Activated CD8-positive, alpha-beta memory T cell treated with anti-CD3 and anti-CD28 coated beads, Interleukin-2, amount 50 U/mL, for 1 hour (primary cell): ENCODE measurements around the gene PCCA.
"Not testable (repeated sequence)": the region's sequence is repeated elsewhere in the genome, so short reads cannot be mapped to it uniquely, and the experiment has no call there.

Experiments used
- DNase-seq: peaks from one replicate; pipeline ENCODE4 v3.0.0-alpha.2; 2020; ENCODE audit errors: extremely low read depth

PCCA gene

DNA sequence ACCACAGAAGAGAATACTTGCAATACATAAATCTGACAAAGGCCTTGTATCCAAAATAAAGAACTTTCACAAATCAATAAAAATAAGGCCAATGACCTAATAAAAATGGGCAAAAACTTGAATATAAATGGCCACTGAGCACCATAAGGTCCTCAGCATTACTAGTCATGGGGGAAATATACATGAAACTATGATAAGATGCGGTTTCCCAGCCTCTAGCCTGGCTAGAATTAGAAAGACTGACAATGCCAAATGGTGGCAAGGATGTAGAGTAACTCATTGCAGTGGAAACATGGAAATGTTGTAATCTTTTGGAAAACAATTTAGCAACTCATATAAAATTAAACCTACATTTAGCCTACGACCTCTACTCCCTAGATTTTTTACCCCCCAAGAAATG, 272.6 kb downstream of the PCCA start:
- DNase-seq = no peak

DNA sequence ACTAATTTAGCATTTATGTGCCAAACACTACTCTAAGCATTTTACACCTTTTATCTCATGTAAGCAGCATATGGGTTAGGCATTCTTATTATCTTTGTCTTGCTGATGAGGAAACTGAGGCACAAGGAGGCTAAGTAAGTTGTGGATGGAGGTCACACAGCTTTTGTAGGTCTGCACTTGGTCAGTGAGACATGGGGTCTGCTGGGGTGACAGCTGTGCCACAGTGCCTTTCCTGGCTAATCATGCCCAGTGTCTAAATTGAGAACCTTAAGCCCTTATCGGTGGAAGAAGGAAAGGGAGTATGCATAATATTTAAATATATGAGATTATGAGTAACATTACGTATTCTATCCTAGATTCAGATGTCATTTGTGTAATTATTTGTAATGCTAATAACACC, 273.5 kb downstream of the PCCA start:
- DNase-seq = no peak

DNA sequence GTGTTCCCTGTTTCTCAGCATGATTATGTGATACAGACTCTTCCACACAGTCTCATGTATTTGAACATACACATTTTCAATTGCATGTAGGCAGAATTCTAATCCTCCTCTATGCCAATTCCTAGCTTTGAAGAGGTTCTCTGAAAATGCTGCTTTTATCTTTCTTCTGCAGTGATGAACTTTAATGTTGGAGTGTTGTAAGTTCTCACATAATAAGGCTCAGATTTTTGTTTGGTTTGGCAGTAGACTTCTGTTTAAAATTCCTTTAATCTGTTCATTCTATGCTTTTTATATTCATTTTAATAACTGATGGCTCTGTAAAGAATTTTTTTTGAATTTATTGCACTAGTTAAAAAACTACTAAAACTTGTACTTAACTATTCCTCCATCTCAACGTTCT, 273.9 kb downstream of the PCCA start:
- DNase-seq = no peak

DNA sequence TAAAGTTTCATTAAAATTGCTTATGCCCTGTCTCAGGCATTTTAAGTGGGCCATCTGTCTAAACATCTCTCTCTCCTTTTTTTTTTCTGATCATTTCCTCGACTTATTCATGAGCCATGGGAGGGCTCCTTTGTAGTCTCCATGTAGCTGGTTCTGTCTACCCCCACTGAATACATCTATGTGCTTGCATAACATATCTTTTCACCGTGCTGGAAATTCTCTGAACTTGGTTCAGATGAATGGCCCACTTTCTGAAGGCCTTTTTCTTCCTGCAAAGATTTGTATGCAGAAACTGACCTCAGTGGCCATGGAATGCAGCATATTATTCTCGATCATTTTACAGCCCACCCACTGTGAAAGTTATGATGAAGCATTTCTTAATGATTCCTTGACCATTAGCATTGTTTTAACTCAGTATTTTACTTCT, 274.4 kb downstream of the PCCA start:
- DNase-seq = no peak

DNA sequence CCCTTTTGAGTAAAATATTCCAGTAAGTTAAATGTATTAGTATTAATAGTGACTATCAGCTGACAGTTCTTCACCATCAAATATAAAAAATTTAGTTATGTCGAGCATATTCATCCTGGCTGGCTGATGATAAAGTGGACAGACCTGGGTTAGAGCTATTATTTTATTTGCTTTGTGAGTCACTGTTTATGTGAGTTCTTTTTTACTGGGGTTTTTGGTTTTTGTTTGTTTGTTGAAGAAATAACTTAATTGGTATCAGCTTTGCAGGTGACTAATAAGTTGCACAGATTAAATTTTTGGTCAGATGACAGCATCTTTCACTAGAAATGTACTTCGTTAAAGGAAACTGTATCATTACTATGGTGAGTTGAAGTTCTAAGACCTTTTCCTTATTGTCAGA, 275.0 kb downstream of the PCCA start:
- DNase-seq = no peak

DNA sequence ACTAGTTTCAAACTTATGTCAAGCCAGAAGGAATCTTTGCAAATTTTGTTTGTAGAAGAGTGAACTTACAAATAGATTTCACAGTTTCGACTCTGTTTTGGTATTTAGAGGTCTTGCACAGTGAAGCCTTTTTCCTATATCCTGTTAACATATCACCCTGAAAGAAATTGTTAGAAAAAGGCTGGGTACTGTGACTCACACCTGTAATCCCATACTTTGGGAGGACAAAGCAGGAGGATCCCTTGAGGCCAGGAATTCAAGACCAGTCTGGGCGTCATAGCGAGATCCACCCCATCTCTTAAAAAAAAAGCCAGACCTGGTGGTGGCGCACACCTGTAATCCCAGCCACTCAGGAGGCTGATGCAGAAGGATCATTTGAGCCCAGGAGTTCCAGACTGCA, 275.7 kb downstream of the PCCA start:
- DNase-seq = no peak

DNA sequence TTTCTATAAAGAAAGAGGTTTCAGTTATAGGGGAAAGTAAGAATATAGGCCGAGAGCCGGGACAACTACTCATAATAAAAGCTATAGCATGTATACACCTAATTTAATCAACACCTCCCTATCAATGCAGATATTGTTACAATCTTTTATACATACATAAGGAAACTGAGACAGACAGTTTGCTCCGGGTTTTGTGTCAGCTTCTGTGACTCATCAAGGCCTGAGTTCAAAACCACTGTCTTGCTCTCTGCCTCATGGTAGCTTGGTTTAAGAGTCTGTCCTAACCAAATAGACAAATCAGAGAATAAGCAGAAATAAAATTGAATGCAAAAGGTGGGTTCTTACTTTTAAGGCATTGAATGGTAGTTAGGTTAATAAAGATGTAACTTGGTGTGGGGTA, 276.8 kb downstream of the PCCA start:
- DNase-seq = no peak

DNA sequence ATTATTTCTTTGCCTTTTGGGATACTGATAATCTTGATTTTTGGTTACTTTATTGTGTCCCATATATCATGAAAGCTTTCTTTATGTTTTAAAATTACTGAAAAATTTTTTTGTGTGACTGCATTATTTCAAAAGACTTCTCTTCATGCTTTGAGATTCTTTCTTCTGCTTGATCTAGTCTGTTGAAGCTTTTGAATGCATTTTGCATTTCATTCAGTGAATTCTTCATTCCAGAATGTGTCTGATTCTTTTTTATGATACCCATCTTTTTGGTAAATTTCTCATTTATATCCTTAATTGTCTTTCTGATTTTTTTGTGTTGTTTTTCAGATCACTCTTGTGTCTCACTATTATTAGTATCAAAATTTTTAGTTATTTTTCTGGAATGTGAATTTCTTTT, 289.6 kb downstream of the PCCA start:
- DNase-seq = no peak

DNA sequence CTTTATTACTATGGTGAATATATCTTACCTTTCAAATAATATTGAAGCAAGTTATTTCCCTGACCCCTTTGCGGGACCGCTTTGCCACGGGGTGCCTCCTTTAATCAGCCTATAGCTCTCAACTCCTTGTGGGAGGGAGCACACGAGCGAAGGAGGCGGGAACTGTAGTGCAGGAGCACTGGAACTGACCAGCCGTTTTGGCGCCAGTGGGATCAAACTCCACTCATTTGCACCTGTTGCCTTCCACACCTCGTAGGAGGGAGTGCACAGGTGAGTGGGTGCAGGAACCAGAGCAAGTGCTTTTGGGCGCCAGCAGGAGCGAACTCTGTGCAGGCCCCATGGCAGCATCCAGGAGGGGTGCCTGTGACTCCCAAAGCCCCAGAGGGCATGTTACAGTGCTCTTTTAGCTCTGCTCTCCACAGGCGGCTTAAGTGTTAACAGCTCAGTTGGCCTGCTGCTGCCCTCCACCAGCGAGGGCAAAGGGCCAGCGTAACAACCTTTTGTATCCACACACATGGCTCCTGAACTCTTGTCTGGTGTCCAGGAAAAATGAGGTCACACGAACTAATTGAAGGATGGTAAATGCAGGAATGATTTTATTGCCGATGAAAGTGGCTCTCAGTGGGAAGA, 292.8 kb downstream of the PCCA start:
- no peak for DNase-seq

DNA sequence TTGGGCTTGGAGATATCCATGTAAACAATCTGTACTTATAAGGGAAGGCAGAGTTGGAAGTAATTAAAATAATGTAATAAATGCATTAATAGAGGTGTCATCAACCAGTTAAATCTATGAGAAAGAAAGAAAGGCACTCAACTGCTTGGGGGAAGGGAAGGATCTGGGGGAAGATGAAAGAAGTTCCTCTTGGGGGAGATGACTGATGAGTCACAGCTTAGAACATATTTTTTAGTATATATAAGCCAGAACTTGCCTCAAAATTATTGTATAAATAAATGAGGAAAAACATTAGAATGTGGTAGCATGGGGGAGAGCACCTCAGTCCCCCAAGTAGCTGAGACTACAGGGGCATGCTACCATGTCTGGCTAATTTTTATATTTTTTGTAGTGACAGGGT, 293.9 kb downstream of the PCCA start:
- no peak for DNase-seq

DNA sequence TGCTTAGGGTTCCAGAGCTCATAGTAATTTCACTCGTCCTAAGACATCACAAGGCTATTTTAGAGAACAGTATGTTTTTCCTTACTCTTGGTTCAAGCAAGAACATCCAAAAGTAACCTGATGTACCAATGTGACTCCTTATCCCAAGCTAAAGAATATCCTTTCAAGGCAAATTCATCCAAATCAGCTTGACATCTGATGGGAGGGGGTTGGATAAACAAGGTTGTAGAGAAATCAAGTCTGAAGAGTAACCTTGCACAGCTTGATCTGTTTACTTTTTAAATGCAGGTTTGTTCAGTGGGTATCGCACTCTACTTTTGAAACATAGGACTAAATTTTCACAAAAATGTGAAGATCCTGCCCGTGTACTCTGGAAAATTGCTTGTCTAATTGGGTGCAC, 298.5 kb downstream of the PCCA start:
- DNase-seq = no peak

DNA sequence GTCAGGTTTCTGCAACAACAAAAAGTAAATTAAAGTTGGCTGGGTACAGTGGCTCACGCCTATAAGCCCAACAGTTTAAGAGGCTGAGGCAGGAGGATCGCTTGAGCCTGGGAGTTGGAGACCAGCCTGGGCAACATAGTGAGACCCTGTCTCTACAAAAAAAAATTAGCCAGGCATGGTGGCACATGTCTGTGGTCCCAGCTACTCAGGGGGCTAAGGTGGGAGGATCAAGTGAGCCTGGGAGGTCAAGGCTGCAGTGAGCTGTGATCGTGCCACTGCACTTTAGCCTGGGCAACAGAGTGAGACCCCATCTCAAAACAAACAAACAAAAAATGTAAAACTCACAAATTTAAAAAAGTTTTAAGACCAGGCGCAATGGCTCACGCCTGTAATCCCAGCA, 299.3 kb downstream of the PCCA start:
- DNase-seq = not testable (repeated sequence)

DNA sequence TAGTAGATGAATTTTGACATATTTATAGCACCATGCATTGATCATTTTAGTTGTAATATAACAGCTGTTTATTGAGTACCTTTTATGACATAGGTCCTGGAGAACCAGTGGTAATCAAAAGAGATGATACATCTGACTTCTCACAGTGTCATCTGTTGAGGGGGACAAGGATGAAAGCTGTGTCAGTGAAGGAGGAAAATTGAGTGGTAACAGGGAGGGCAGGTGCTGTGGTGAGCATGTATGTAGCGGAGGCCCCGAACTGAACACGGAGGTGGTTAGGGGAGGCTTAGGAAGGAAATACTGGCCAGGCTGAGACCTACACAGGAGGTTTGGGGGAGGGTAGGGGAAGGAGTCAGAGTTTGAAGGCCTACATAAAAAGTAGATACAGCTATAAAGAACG, 300.0 kb downstream of the PCCA start:
- no peak for DNase-seq

DNA sequence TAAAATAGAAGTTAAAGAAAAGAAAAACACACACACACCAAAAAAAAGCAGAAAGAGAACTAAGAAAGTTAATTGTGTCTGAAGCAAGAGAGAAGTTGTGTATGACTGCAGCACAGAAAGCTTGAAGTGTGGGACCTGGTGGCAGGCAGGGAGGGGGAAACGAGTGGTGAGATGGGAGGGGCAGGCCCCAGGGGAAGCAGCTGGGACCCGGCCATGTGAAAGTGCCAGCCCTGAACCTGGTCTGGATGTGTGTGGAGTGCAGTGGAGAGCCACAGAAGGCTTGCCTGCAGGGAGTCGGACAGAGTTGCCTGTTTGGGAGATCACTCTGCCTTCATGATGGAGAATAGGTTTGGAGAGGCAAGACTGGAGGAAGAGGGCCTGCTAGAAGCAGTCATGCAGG, 300.7 kb downstream of the PCCA start:
- DNase-seq = no peak

DNA sequence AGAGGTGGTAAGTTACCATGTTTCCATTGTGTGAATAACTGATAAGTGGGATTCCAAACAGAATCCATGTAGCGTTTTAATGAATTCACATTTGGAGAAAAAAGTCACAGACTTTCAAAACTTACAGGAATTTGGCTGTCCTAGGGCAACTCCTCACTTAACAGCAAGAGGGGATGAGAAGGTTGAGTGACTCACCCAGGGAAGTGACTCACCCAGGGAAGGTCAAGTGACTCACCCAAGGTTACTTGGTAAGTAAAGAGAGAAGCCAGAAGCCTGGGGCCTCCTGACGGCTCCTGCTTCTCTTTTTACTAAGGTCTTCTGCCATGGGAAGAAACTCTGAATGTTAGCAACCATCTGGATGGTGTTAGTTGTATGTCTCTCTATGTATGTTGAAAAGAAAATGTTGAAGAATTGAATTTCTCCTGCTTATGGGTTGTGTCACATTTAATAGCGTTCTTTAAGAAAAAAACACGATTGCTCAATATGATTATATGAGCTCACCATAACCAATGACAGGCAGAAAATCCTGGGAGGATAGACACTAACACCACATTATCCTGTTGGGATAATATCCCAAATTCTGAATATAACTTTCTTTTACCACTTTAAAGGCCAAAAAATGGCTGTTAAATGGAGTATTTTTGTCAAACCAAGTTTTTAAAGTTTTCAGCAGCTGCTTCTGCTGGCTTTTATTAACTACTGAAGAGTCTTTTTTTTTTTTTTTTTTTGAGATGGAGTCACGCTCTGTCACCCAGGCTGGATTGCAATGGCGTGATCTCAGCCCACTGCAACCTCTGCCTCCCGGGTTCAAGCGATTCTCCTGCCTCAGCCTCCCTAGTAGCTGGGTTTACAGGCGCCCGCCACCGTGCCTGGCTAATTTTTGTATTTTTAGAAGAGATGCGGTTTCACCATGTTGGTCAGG, 304.1 kb downstream of the PCCA start:
- DNase-seq = no peak

DNA sequence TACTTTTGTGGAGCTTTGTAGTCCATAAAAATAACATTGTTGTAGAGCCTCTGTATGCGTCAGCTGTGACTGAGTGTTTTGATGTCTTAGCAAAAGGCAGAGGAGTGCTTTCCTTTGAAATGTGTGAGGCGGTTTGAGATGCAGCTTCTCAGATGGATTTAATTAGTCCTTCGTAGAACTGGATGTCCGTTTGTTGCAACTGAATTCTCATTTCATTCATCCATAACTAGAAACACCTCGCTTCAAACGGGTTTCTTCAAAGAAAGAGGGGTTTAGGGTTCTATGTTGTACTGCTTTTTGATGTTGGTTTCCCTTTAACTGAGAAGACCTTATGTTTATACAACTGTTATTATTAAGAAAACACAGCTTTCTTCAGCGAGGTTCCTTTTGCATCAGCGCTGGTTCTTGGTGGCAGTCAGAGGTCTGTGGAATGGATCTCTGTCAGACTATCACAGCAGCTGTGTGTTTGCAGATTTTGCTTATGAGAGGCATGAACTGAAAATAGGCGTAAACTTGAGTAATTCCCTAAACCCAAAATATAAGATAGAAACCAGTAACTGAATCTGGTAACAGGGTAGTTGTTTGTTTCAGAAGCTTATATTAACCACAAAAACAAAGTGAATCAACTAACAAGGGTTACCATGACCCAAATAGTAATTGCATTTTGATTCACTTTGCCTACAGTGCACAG, 305.3 kb downstream of the PCCA start:
- DNase-seq = no peak

DNA sequence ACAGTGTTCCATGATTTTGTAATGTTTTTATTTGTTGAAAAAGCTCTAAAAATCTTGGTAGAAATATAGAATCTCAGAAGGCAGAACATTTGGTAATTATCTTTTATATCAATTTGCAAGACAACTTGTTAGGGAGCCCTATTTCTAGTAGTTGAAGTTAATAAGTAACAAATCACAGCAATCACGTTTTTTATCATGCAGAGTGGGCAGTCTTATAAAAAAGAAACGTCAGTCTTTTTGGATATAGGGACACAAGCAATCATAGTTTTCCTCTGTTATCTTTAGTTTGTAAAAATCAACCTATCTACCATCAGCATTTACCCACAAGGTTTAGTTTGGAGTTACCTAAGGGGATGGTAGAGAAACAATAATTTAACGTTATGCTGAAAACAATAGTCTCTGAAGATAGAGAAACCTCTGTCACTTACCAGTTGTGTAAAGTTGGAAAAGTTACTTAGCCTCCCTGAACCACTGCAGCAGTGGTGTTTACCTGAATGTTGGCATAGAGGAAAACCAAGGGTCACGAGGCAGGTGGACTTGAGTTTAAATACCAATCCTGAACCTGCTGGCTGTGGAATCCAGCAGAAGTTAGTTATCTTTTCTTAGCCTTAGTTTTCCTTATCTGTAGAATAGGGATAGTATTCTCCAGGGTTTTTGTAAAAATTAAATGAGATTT, 306.9 kb downstream of the PCCA start:
- DNase-seq = no peak

DNA sequence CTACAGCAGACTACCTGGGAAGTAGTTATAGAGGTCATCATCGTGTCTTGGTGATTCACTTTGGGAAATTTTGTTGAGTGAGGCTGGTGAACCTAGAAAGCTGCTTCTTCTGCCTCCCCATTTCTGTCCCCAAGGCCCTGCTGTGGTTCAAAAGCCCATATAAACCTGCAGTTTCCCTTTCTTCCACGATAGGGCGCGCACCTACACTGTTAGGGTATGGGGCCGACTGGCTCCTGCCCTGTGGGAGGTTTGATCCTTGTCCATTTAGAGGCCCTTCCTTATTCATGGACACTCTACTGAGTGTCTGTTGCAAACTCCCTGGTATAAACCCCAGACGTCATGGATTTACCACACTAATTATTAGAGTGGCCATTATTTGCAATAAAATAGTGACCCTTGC, 307.9 kb downstream of the PCCA start:
- no peak for DNase-seq

DNA sequence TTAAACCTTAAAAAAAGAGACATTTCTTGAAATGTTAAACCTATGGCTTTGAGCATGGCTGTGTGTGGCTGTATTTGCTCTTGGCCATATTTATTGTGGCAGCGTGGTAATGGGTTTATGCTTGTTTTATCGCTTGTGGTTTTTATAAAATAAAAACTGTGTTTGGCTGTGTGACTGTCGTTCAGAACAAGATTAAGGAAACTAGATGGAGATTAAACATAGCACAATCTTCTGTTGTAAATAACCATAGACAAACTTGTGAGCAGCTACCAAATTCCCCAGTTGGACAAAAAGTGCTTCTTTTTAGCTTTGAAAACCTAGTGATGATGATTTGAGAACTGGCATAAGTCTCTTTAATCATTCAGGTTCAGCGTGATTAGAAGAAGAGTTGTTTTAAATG, 308.7 kb downstream of the PCCA start:
- DNase-seq = no peak

DNA sequence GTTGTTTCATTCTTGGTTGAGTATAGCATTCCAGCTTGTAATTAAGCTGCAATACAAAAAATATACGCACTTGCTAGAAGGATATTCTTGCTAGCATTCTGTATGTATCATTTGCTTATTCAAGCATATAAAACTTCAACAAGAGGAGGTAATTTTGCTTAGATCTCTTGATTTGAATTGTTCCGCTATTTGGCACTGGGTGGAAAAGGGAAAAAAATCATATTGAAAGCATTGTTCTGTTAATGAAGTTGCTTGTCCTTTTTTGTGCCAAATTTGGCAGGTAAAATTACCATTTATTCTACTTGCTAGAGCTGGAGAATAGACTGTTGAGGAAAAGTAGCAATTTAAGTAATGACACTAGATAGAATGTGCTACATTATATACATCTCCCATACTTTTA, 309.5 kb downstream of the PCCA start:
- no peak for DNase-seq

DNA sequence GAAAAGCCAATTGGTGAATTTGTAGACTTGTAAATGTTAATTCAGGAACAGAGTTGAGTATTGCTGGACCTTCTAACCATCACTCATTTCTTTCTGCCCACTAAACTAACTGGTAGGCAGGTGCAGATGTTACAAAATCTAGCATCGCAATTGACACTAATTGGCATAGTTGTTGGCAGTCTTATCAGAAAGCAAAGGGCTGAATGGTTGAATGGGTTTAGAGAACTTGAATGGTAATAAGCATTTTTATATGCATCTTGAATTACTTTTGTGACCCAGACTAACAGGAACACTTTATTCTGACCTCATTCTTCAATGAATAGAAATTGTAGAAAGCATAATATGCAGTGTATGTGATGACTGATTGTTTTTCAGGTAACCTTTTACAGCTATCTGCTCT, 310.6 kb downstream of the PCCA start:
- no peak for DNase-seq

DNA sequence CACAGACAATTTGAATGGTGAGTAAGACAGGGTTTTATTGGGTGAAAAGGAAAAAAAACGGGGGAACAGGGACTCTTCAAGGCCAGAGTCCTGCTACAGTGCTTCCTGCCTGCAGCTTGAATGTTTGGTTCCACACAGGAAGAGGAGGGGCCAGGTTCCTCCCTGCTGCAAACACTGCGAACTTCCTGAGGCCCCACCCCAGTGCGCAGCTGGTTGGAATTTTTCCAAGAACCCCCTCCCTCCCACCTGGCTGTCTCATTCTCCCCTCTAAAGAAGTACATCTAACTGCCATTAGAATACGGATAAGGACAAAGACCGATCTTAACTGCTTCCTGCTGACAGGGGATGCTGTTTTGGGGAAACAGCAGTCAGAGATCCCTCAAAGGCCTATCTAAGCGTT, 314.8 kb downstream of the PCCA start:
- DNase-seq = no peak
